Pancreas (tissue), 10 donors: ENCODE measurements around the gene ZDHHC14. TPM values are rescaled to one million over a fixed set of nuclear protein-coding genes. Genes with fewer than 3 reads are reported as not detected.

Experiments
- ATAC-seq, 4 donors: fragments of 200-7000 bp; cut with Tn5 transposase; one replicate each; pipeline versions ENCODE4 v1.8.0 to v1.9.1; 2020; ENCODE audit warnings: mild to moderate bottlenecking in 4 of 4, moderate library complexity in 4 of 4
- DNase-seq, 6 donors: peaks; one replicate each; pipeline ENCODE4 v3.0.0-alpha.2; 2020
- FAIRE-seq: peaks from 2 replicates; lab custom pipeline; 2012; peaks lifted over from hg19 to GRCh38; lab: Jason Lieb, UNC
- H3K27ac ChIP-seq, 4 donors: fragments of 200-600 bp; sonication (generic); 1 replicate in 3 of 4; 2 replicates in 1 of 4; pipeline versions ENCODE4 v1.5.0 to v1.8.0; 2020
- H3K27me3 ChIP-seq, 4 donors: fragments of 200-600 bp; one replicate each; pipeline ENCODE4 v1.8.0; 2021
- H3K36me3 ChIP-seq, 3 donors: fragments of 200-600 bp; sonication (generic) in 1 of 3; one replicate each; pipeline versions ENCODE4 v1.5.0 to v1.8.0; 2020 to 2021
- H3K4me1 ChIP-seq, 3 donors: fragments of 200-600 bp; one replicate each; pipeline ENCODE4 v1.8.0; 2021
- H3K4me3 ChIP-seq, 4 donors: fragments of 200-600 bp; sonication (generic) in 2 of 4; one replicate each; pipeline versions ENCODE4 v1.5.0 to v1.8.0; 2020 to 2021
- H3K9me3 ChIP-seq, 4 donors: fragments of 200-600 bp; one replicate each; pipeline ENCODE4 v1.8.0; 2021
- CTCF ChIP-seq, 4 donors: fragments of 200-600 bp; sonication (generic) in 3 of 4; IDR thresholded peaks; one replicate each; pipeline versions ENCODE4 v1.5.0 to v1.8.0; 2021; ENCODE audit warnings: antibody characterized with exemption in 4 of 4
- WGBS, 2 donors: extraction: QIAGEN DNeasy Blood & Tissue Kit; methylation state at CpG; one replicate each; pipeline ENCODE4 v1.1.7; 2013; 5-methylcytosine and 5-hydroxymethylcytosine counted together
- intact Hi-C, 3 donors: fragments of 100-400 bp; cut with DNase I; formaldehyde crosslinking; loops; one replicate each; pipeline versions ENCODE4 v1.11.1 to v1.14.2; 2022
- polyA plus RNA-seq, 2 donors: library from polyadenylated mRNA; stranded (reverse); fragments of 200-250 nt; gene quantifications; one replicate each; pipeline ENCODE4 v1.2.3, GENCODE V29; 2013
- total RNA-seq, 6 donors: library from RNA; stranded (reverse); fragmentation: NEBNext Ultra II Directional in 4 of 6; extraction: Animal tissue kit (Norgen Biotek cat#: 25700) in 4 of 6; gene quantifications; one replicate each; pipeline versions ENCODE4 v1.2.1 to v1.2.4, GENCODE V29; 2021 to 2023
- donor health status: healthy with polysubstance abuse.
- donor health status: DM: no; HTN: no; CAD: no; lungs with moderate emphysema.
- donor health status: DM: no; HTN: no; CAD: no.
- donor health status: control.
- donor health status: control.
- donor health status: Bipolar disorder and iron deficiency.
- donor health status: DM: yes; HTN: yes; CAD: no.
- donor health status: DM: no; HTN: no; CAD: no.
- donor health status: DM: no; HTN: no; CAD: no.
- donor health status: DM: yes; HTN: yes; CAD: no.

ZDHHC14 gene
- total and polyA plus RNA-seq, 8 donors, result 3.1 to 9.9 (median 4.5) TPM

GRCh38 chr6:157547112-157547511 lies 166.1 kb downstream of the ZDHHC14 start:
- Histone ChIP-seq H3K27me3 (no peaks in the 10 kb centered on the region), H3K27ac (no peak overlapping the region), H3K4me1 (no peaks in the 10 kb centered on the region), H3K4me3 (no peak overlapping the region), H3K9me3 (no peaks in the 10 kb centered on the region), H3K36me3 (no peaks in the 10 kb centered on the region)
- FAIRE-seq, result no peak
- no peak for DNase-seq
- 90% methylated on average over 8 of the region's 8 CpGs for WGBS, 2 donors
- no peak for TF ChIP-seq CTCF (IDR thresholded peaks at IDR 0.05)
- intact Hi-C loops, result no loop called here
- ATAC-seq, result no peak

DNA sequence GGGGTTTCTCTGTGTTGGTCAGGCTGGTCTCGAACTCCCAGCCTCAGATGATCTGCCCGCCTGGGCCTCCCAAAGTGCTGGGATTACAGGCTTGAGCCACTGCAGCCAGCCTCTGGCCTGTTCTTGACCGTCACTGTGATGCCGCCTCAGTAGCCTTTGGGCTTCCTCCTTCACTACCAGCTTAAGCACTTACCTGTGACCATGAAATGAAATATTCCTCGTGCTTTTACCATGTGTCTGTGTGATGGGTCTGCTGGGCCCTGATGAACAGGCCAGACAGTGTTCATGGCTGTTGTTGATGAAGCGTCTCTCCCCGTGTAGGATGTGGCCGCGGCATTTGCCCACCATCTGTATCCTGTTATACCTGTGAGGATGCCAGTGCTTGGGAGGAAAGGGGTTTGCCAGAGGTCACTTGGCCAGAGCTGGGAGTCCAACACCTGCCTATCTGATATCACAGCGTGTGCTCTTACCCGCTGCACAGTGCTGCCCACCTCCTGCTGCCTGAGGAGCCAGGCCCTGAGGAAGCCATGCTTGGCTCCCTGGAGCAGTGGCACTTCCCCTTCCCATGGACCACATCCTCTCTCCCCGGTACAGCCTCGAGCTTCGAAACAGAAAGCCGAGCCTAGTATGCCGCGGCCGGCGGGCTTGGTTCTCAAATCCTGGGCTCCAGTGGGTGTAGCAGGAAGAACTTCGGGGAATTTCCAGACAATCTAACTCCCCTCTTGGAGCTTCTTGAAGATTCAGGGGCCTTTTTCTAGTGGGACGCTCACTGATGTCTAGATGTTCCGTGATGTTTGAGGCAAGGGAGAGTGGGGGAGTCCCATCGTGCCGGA lies 167.9 kb downstream of the ZDHHC14 start:
- intact Hi-C loops, result no loop called here

DNA sequence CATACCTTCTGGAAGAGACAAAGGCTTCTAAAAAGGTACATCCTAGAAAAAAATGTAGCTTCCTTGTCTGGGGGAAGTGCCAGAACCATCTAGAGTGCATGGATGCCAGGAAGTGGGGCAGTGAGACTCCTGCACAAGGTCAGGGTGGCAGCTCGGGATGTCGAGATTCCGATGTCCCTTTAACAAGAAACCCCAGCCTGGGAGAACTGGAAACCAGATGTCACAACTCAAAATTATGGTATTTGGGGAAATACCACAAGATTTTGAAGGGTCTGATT lies 168.4 kb downstream of the ZDHHC14 start:
- no peak for TF ChIP-seq CTCF (IDR thresholded peaks at IDR 0.05)
- 90 to 95% methylated on average over 3 of the region's 3 CpGs for WGBS, 2 donors
- Histone ChIP-seq H3K4me1 (no peaks in the 10 kb centered on the region), H3K4me3 (no peak overlapping the region), H3K27ac (no peak overlapping the region), H3K9me3 (no peaks in the 10 kb centered on the region), H3K36me3 (no peaks in the 10 kb centered on the region), H3K27me3 (no peaks in the 10 kb centered on the region)
- intact Hi-C loops, result no loop called here
- DNase-seq (no peak), ATAC-seq (no peak), FAIRE-seq (no peak)

More for the DNA sequence above, 167.9 kb downstream of the ZDHHC14 start:
- Histone ChIP-seq H3K36me3 (no peaks in the 10 kb centered on the region), H3K4me1 (no peaks in the 10 kb centered on the region), H3K9me3 (no peaks in the 10 kb centered on the region), H3K27me3 (no peaks in the 10 kb centered on the region), H3K4me3 (no peak overlapping the region), H3K27ac (no peak overlapping the region)
- ATAC-seq, result peak in 3 of 4 donors; percentile 25 to 55 (median 45)
- TF ChIP-seq CTCF (IDR thresholded peaks at IDR 0.05), result no peak
- no peak for FAIRE-seq
- DNase-seq, result no peak
- 90 to 92% methylated on average over 24 of the region's 24 CpGs for WGBS, 2 donors

DNA sequence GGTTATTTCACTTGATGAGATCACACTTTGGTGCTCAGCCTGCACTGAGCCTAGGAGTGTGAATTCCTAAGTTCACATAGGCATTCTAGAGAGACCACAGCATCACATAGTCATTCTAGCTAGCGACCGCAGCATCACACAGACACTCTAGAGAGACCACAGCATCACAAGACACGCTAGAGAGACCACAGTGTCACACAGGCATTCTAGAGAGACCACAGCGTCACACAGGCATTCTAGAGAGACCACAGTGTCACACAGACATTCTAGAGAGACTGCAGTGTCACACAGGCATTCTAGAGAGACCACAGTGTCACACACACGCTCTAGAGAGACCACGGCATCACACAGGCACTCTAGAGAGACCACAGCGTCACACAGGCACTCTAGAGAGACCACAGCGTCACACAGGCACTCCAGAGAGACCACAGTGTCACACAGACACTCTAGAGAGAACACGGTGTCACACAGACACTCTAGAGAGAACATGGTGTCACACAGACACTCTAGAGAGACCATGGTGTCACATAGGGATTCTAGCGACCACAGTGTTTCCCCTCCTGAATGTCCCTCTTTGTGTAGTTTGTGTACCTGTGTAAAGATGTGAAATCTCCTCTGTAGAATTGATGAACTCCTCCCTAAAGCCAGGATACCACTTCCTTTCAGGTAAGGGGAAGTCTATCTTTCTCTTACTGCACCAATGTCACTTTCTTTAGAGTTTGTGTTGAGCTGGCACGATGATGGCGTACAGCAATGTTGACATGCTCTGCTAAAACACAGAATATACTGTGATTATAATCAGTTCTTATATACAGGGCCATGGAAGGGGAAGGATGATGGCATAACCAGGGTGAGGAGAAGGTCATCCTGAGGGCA lies 169.4 kb downstream of the ZDHHC14 start:
- H3K36me3 ChIP-seq, result no peaks in the 10 kb centered on the region
- 89 to 96% methylated on average over 12 of the region's 12 CpGs for WGBS, 2 donors
- no peaks in the 10 kb centered on the region for H3K4me1 ChIP-seq
- no peak for TF ChIP-seq CTCF (IDR thresholded peaks at IDR 0.05)
- no peaks in the 10 kb centered on the region for H3K27me3 ChIP-seq
- intact Hi-C loops, result no loop called here
- no peak for ATAC-seq
- H3K27ac ChIP-seq, result no peak overlapping the region
- no peak for DNase-seq
- H3K4me3 ChIP-seq, result no peak overlapping the region
- FAIRE-seq, result no peak
- no peaks in the 10 kb centered on the region for H3K9me3 ChIP-seq
